Sigmoid colon (tissue), 7 donors: ENCODE data around the gene MYO5A. TPM values are rescaled to one million over a fixed set of nuclear protein-coding genes. Genes with fewer than 3 reads are reported as not detected.

Source experiments
- DNase-seq: peaks from one replicate; pipeline ENCODE4 v3.0.0-alpha.2; 2019
- H3K27ac ChIP-seq, 4 donors: fragments of 200-600 bp; sonication (generic); one replicate each; pipeline ENCODE4 v1.5.1; 2016 to 2019; ENCODE audit warnings: mild to moderate bottlenecking in 1 of 4
- H3K27me3 ChIP-seq, 3 donors: fragments of 200-600 bp; sonication (generic); one replicate each; pipeline ENCODE4 v1.5.1; 2019; ENCODE audit warnings: mild to moderate bottlenecking in 1 of 3
- H3K36me3 ChIP-seq, 4 donors: fragments of 200-600 bp; sonication (generic); one replicate each; pipeline ENCODE4 v1.5.1; 2016 to 2019
- H3K4me1 ChIP-seq, 4 donors: fragments of 200-600 bp; sonication (generic); one replicate each; pipeline ENCODE4 v1.5.1; 2017 to 2019
- H3K4me3 ChIP-seq, 4 donors: fragments of 200-600 bp; sonication (generic); one replicate each; pipeline ENCODE4 v1.5.1; 2017 to 2019; ENCODE audit warnings: mild to moderate bottlenecking in 2 of 4, moderate library complexity in 1 of 4
- H3K9me3 ChIP-seq, 4 donors: fragments of 200-600 bp in 3 of 4; sonication (generic) in 3 of 4; one replicate each; pipeline versions ENCODE4 v1.5.1 to v1.6.1; 2013 to 2019
- EP300 ChIP-seq, 4 donors: sonication (generic); formaldehyde crosslinking; IDR thresholded peaks; one replicate each; pipeline ENCODE4 v1.6.1; 2017; ENCODE audit warnings: antibody characterized with exemption in 4 of 4
- POLR2A ChIP-seq, 2 donors: fragments of 450-650 bp; IDR thresholded peaks; one replicate each; pipeline ENCODE4 v1.6.1; 2016; ENCODE audit warnings: antibody characterized with exemption in 2 of 2, mild to moderate bottlenecking in 2 of 2, moderate library complexity in 2 of 2
- POLR2AphosphoS5 ChIP-seq, 4 donors: sonication (generic); formaldehyde crosslinking; IDR thresholded peaks; one replicate each; pipeline ENCODE4 v1.6.1; 2017; ENCODE audit warnings: antibody characterized with exemption in 4 of 4
- WGBS, 2 donors: extraction: QIAGEN DNeasy Blood & Tissue Kit; methylation state at CpG; one replicate each; pipeline ENCODE4 v1.1.7; 2013; 5-methylcytosine and 5-hydroxymethylcytosine counted together
- intact Hi-C: fragments of 100-400 bp; cut with DNase I; formaldehyde crosslinking; loops from one replicate; pipeline ENCODE4 v1.15.1; 2023
- polyA plus RNA-seq, 3 donors: library from polyadenylated mRNA; stranded (reverse); fragments of 200-250 nt; gene quantifications; one replicate each; pipeline ENCODE4 v1.2.3, GENCODE V29; 2013
- total RNA-seq, 4 donors: library from RNA; depleted of rRNA; stranded (reverse); fragments of >200 nt; gene quantifications; one replicate each; pipeline ENCODE4 v1.1.0, GENCODE V29; 2016
- TF ChIP-seq, protein P1 (sequence below), 4 experiments: fragments of 450-650 bp in 3 of 4; fragments of 200-600 bp in 1 of 4; IDR thresholded peaks; one replicate each; pipeline ENCODE4 v1.5.1; 2016 to 2019; ENCODE audit warnings: antibody characterized with exemption in 4 of 4, mild to moderate bottlenecking in 3 of 4, moderate library complexity in 2 of 4
- donor health status: healthy with polysubstance abuse.
- donor health status: Bipolar disorder and iron deficiency.
- donor health status: healthy.

MYO5A gene
- total and polyA plus RNA-seq, 7 donors: 2.1 to 46.0 (median 23.5) TPM

DNA sequence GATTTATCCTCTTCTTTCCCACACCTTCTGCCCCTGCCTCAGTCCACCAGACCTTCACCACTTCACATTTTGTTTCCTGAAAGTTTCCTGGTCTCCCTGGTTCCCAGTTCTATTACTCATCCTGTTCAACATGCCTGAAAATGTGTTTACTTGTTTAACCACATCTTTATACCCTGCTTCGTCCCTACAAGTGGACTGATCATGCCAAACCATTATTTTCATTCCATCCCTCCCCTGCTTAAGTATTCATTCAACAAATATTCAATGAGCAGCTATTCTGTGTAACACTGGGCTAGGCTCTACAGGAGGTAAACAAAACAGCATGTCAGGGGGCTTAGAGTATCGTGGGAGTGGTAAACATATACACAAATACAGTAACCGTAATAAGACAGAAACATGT is 5.5 kb downstream of the MYO5A start:
- peaks cover 0 to 28% (median 7%) of the 10 kb centered on the region in 4 donors for H3K4me1 ChIP-seq
- intact Hi-C loops: no loop called here
- H3K9me3 ChIP-seq: no peaks in the 10 kb centered on the region
- no peak for DNase-seq
- 67 to 79% methylated on average over 3 of the region's 3 CpGs for WGBS, 2 donors
- no peaks in the 10 kb centered on the region for H3K36me3 ChIP-seq
- peak overlapping the region in 1 of 4 donors; percentile 20 for H3K27ac ChIP-seq
- TF ChIP-seq, protein P1, sequence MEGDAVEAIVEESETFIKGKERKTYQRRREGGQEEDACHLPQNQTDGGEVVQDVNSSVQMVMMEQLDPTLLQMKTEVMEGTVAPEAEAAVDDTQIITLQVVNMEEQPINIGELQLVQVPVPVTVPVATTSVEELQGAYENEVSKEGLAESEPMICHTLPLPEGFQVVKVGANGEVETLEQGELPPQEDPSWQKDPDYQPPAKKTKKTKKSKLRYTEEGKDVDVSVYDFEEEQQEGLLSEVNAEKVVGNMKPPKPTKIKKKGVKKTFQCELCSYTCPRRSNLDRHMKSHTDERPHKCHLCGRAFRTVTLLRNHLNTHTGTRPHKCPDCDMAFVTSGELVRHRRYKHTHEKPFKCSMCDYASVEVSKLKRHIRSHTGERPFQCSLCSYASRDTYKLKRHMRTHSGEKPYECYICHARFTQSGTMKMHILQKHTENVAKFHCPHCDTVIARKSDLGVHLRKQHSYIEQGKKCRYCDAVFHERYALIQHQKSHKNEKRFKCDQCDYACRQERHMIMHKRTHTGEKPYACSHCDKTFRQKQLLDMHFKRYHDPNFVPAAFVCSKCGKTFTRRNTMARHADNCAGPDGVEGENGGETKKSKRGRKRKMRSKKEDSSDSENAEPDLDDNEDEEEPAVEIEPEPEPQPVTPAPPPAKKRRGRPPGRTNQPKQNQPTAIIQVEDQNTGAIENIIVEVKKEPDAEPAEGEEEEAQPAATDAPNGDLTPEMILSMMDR (IDR thresholded peaks at IDR 0.05): no peak
- TF ChIP-seq POLR2AphosphoS5 (IDR thresholded peaks at IDR 0.05) (no peak), EP300 (IDR thresholded peaks at IDR 0.05) (no peak), POLR2A (IDR thresholded peaks at IDR 0.05) (no peak)
- no peak overlapping the region for H3K4me3 ChIP-seq
- no peaks in the 10 kb centered on the region for H3K27me3 ChIP-seq

DNA sequence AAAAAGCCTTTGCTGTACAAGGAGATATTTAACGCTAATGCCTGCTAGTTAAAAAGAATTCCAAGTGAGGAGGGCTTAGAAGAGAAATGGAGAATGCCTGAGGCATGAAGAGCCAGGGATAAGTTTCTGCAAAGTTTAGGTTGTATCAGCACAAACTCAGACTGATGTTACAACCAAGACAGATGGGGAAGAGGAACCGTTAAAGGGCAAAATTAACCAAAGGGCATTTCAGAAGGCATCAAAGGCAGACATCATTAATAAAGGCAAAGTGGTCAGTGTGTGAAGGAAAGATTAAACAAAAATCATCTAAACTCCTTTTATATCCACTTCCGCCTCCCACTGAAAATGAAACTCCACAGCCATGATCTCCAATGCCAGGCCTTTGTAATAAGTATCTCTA is 7.0 kb downstream of the MYO5A start:
- H3K27me3 ChIP-seq: no peaks in the 10 kb centered on the region
- H3K9me3 ChIP-seq: no peaks in the 10 kb centered on the region
- intact Hi-C loops: no loop called here
- no peak for DNase-seq
- no peak overlapping the region for H3K27ac ChIP-seq
- TF ChIP-seq POLR2AphosphoS5 (IDR thresholded peaks at IDR 0.05) (no peak), POLR2A (IDR thresholded peaks at IDR 0.05) (no peak)
- TF ChIP-seq, protein P1 (IDR thresholded peaks at IDR 0.05): no peak
- H3K4me1 ChIP-seq: peaks cover 0 to 22% (median 3%) of the 10 kb centered on the region in 4 donors
- WGBS, 2 donors: 92 to 94% methylated on average over 3 of the region's 3 CpGs
- H3K4me3 ChIP-seq: no peak overlapping the region
- H3K36me3 ChIP-seq: no peaks in the 10 kb centered on the region

DNA sequence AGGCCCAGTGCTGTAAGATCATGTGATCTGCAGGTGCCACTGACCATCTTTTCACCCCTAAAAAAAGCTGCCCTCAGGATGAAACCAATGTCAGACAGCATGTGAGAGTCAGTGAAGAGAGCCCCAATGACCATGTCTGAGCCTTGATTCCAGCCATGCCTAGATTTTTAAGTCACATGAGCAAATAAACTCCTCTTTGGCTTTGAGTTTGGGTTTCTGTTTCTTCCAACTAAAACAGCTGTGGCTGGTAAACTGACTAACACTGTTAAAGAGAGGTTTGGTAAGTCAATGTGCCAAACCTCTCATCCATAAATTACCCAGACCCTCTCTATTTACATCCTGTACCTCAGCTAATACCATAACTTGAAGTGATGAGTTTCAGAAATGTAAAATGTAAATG is 8.3 kb downstream of the MYO5A start:
- peaks cover 0 to 22% (median 3%) of the 10 kb centered on the region in 4 donors for H3K4me1 ChIP-seq
- no peak for DNase-seq
- TF ChIP-seq POLR2AphosphoS5 (IDR thresholded peaks at IDR 0.05) (no peak), EP300 (IDR thresholded peaks at IDR 0.05) (no peak), POLR2A (IDR thresholded peaks at IDR 0.05) (no peak)
- TF ChIP-seq, protein P1 (IDR thresholded peaks at IDR 0.05): no peak
- H3K36me3 ChIP-seq: no peaks in the 10 kb centered on the region
- no peaks in the 10 kb centered on the region for H3K27me3 ChIP-seq
- intact Hi-C loops: no loop called here
- H3K9me3 ChIP-seq: no peaks in the 10 kb centered on the region
- H3K27ac ChIP-seq: no peak overlapping the region
- no peak overlapping the region for H3K4me3 ChIP-seq

GRCh38 chr15:52518487-52519371 is 10.0 kb downstream of the MYO5A start:
- no peak for DNase-seq
- Histone ChIP-seq H3K4me1 (peaks cover 0 to 22% (median 3%) of the 10 kb centered on the region in 4 donors), H3K4me3 (no peak overlapping the region), H3K9me3 (no peaks in the 10 kb centered on the region), H3K27me3 (no peaks in the 10 kb centered on the region), H3K36me3 (no peaks in the 10 kb centered on the region), H3K27ac (no peak overlapping the region)
- TF ChIP-seq POLR2AphosphoS5 (IDR thresholded peaks at IDR 0.05): no peak
- no peak for TF ChIP-seq POLR2A (IDR thresholded peaks at IDR 0.05)
- no peak for TF ChIP-seq EP300 (IDR thresholded peaks at IDR 0.05)
- TF ChIP-seq, protein P1 (IDR thresholded peaks at IDR 0.05): no peak
- intact Hi-C loops: no loop called here
- 64 to 67% methylated on average over 8 of the region's 8 CpGs for WGBS, 2 donors
